22Rv1 (cell line): ENCODE measurements around the gene LAMB1.
A peak's percentile ranks its signal among the peaks of the same experiment; 100 is the strongest.
"Not testable (repeated sequence)": the region's sequence is repeated elsewhere in the genome, so short reads cannot be mapped to it uniquely, and the experiment has no call there.

Source experiments
- H3K27ac ChIP-seq: fragments of 450-650 bp; 2 replicates; pipeline ENCODE4 v1.5.1; 2017
- ZFX ChIP-seq: fragments of 450-650 bp; IDR thresholded peaks from 2 replicates; pipeline ENCODE4 v1.6.1; 2017; ENCODE audit warnings: antibody characterized with exemption, borderline replicate concordance
- TF ChIP-seq, protein P1 (sequence below): fragments of 450-650 bp; IDR thresholded peaks from 2 replicates; pipeline ENCODE4 v1.5.1; 2017; ENCODE audit warnings: mild to moderate bottlenecking

LAMB1 gene

GRCh38 chr7:107902381-107902780 is 100.6 kb downstream of the LAMB1 start:
- no peak overlapping the region for H3K27ac ChIP-seq
- no peak for TF ChIP-seq ZFX
- TF ChIP-seq, protein P1, sequence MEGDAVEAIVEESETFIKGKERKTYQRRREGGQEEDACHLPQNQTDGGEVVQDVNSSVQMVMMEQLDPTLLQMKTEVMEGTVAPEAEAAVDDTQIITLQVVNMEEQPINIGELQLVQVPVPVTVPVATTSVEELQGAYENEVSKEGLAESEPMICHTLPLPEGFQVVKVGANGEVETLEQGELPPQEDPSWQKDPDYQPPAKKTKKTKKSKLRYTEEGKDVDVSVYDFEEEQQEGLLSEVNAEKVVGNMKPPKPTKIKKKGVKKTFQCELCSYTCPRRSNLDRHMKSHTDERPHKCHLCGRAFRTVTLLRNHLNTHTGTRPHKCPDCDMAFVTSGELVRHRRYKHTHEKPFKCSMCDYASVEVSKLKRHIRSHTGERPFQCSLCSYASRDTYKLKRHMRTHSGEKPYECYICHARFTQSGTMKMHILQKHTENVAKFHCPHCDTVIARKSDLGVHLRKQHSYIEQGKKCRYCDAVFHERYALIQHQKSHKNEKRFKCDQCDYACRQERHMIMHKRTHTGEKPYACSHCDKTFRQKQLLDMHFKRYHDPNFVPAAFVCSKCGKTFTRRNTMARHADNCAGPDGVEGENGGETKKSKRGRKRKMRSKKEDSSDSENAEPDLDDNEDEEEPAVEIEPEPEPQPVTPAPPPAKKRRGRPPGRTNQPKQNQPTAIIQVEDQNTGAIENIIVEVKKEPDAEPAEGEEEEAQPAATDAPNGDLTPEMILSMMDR: no peak

GRCh38 chr7:107900496-107901015 is 102.4 kb downstream of the LAMB1 start:
- no peak overlapping the region for H3K27ac ChIP-seq
- TF ChIP-seq, protein P1: no peak
- no peak for TF ChIP-seq ZFX

DNA sequence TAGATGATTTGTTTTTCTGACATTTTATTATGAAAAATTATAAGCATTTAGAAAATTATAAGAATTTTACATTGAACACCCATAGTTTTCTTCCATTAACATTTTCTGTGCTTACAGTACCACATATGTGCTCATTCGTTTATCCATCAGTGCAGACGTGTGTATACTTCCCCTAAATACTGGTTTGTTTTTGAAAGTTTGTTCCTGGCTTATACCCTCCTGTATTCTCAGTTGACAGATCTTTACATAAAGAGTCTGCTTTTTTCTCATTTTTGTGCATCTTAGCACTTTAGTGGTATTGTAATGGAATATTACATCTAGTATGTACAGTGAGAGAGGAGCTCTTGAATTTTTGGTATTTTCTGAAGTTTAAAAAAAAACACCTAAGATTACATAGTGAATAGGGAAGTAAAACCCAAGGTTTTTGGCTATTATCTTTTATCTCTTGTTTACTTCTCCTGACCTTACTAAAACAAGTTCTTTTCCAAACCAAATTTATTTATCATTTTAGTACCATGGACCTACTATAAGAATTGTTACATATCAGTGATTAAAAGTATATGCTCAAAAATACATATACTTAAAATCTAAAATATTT is 103.9 kb downstream of the LAMB1 start:
- no peak overlapping the region for H3K27ac ChIP-seq
- no peak for TF ChIP-seq ZFX
- TF ChIP-seq, protein P1: no peak

GRCh38 chr7:107892367-107892741 is 110.6 kb downstream of the LAMB1 start:
- H3K27ac ChIP-seq: peak overlapping the region; percentile 90; the same call in 1 of the 2 replicates

- peak overlapping the region; percentile 90 for H3K27ac ChIP-seq
- TF ChIP-seq ZFX: no peak
- TF ChIP-seq, protein P1: no peak
Observed at GRCh38 chr7:107891636-107892366, 111.2 kb downstream of the LAMB1 start.

DNA sequence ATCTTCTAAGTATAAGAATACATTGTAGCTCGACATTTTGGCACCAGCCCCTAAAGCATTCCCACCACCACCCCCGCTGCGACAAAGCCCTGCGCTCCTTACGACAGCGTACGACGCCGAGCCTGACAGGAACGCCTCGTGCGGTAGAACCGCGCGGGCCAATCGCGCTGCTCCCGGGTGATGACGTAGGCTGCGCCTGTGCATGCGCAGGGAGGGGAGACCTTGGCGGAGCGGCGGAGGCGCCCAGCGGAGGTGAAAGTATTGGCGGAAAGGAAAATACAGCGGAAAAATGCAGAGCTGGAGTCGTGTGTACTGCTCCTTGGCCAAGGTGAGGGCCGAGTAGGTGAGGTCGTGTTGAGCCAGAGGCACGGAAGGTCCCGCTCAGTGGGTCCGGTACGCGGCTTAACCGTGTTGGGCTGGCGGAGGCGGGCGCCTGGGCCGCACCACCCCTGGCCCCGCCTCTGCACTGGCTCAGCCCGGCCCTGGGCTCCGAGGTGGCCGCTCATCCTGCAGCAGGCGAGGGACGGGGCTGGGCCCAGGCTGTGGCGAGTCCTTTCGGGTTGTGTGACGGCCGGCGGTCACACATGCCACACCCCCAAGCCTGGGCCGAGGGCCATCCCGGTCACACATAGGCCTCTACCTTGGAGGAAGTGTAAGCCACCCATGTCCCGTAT is 111.9 kb downstream of the LAMB1 start, which contains the start of gene DLD:
DLD (plus strand) TSS at position 222 of the 674 bp plus-strand sequence; CDS start at position 290, 68 bp downstream.
- H3K27ac ChIP-seq: peak within 1 kb of the TSS; percentile 90
- TF ChIP-seq ZFX: no peak
- TF ChIP-seq, protein P1: no peak

- TF ChIP-seq ZFX: no peak
- H3K27ac ChIP-seq: peak overlapping the region; percentile 90
Observed at GRCh38 chr7:107890493-107890961, 112.4 kb downstream of the LAMB1 start.

DNA sequence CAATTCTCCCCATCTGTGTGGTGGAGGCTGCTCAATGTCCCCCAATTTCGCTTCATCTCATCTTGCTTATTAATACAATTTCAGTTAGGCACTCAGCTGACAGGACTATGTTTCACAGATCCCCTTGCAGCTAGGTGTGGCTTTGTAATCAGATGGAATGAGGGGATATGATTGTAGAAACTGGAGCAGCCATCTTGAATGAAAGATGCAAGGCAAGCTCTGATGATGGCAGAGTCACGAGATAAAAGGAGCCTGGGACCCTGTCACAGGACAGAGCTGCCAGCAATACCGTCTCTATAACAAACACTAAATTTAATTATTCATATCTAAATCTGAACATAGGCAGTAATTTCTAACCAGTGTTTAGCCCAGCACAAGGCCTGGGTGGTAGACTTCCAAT is 113.0 kb downstream of the LAMB1 start:
- TF ChIP-seq, protein P1: no peak
- TF ChIP-seq ZFX: no peak
- peak overlapping the region; percentile 90 for H3K27ac ChIP-seq

DNA sequence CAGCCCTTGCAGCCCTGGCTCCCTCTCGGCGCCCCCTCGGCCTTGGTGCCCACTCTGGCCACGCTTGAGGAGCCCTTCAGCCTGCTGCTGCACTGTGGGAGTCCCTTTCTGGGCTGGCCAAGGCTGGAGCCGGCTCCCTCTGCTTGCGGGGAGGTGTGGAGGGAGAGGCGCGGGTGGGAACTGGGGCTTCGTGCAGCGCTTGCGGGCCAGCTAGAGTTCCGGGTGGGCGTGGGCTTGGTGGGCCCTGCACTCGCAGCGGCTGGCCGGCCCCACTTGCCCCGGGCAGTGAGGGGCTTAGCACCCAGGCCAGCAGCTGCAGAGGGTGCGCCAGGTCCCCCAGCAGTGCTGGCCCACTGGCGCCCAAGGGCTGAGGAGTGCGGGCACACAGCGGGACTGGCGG is 115.1 kb downstream of the LAMB1 start:
- not testable (repeated sequence) for H3K27ac ChIP-seq
